Neutrophil (primary cell): ENCODE results near the gene FAF1.

ENCODE experiments used
- H3K27ac ChIP-seq: fragments of 200-600 bp; sonication (generic); 2 replicates; pipeline ENCODE4 v1.5.1; 2016; ENCODE audit warnings: mild to moderate bottlenecking, moderate library complexity
- H3K27me3 ChIP-seq: fragments of 200-600 bp; sonication (generic); 2 replicates; pipeline ENCODE4 v1.6.0; 2016; ENCODE audit warnings: mild to moderate bottlenecking
- H3K36me3 ChIP-seq: fragments of 200-600 bp; sonication (generic); 2 replicates; pipeline ENCODE4 v1.5.1; 2017
- H3K4me1 ChIP-seq, 2 experiments: fragments of 200-600 bp in 1 of 2; sonication (generic) in 1 of 2; 1 replicate in 1 of 2; 2 replicates in 1 of 2; pipeline versions ENCODE4 v1.5.1 to v1.6.1; 2013 to 2016; ENCODE audit warnings: low read depth in 1 of 2, low read length in 1 of 2, mild to moderate bottlenecking in 1 of 2, moderate library complexity in 1 of 2; ENCODE audit not compliant: control insufficient read depth in 1 of 2, insufficient read depth in 1 of 2
- H3K4me3 ChIP-seq, 2 experiments: fragments of 200-600 bp in 1 of 2; sonication (generic) in 1 of 2; 1 replicate in 1 of 2; 2 replicates in 1 of 2; pipeline ENCODE4 v1.5.1; 2013 to 2016; ENCODE audit warnings: low read depth in 1 of 2, low read length in 1 of 2, mild to moderate bottlenecking in 1 of 2, moderate library complexity in 1 of 2
- H3K9me3 ChIP-seq: fragments of 200-600 bp; sonication (generic); 2 replicates; pipeline ENCODE4 v1.5.1; 2016
- CTCF ChIP-seq: fragments of 200-600 bp; sonication (generic); IDR thresholded peaks from 2 replicates; pipeline ENCODE4 v1.5.1; 2016; ENCODE audit warnings: antibody characterized with exemption

Gene FAF1

GRCh38 chr1:50700214-50700613 lies 259.9 kb downstream of the FAF1 start:
- no peak overlapping the region for H3K27ac ChIP-seq
- TF ChIP-seq CTCF, result no peak
- H3K9me3 ChIP-seq, result no peaks in the 10 kb centered on the region
- no peak overlapping the region for H3K4me3 ChIP-seq
- H3K4me1 ChIP-seq, result peaks cover 5% of the 10 kb centered on the region in 2 experiments
- no peaks in the 10 kb centered on the region for H3K36me3 ChIP-seq
- H3K27me3 ChIP-seq, result no peaks in the 10 kb centered on the region

- Histone ChIP-seq H3K27me3 (no peaks in the 10 kb centered on the region), H3K4me3 (no peak overlapping the region), H3K9me3 (no peaks in the 10 kb centered on the region), H3K36me3 (no peaks in the 10 kb centered on the region), H3K4me1 (peaks cover 5% of the 10 kb centered on the region in 2 experiments), H3K27ac (no peak overlapping the region)
- TF ChIP-seq CTCF, result no peak
Measured at GRCh38 chr1:50699795-50700194, 260.3 kb downstream of the FAF1 start.

GRCh38 chr1:50697440-50698421 lies 262.3 kb downstream of the FAF1 start:
- Histone ChIP-seq H3K4me1 (peaks cover 5% of the 10 kb centered on the region in 2 experiments), H3K9me3 (no peaks in the 10 kb centered on the region), H3K4me3 (no peak overlapping the region), H3K27ac (no peak overlapping the region), H3K36me3 (no peaks in the 10 kb centered on the region), H3K27me3 (no peaks in the 10 kb centered on the region)
- TF ChIP-seq CTCF, result no peak

GRCh38 chr1:50693829-50694228 lies 266.2 kb downstream of the FAF1 start:
- no peak for TF ChIP-seq CTCF
- Histone ChIP-seq H3K36me3 (no peaks in the 10 kb centered on the region), H3K4me3 (no peak overlapping the region), H3K27me3 (no peaks in the 10 kb centered on the region), H3K27ac (no peak overlapping the region), H3K4me1 (peaks cover 8 to 17% of the 10 kb centered on the region in 2 experiments), H3K9me3 (no peaks in the 10 kb centered on the region)

- Histone ChIP-seq H3K27ac (no peak overlapping the region), H3K9me3 (no peaks in the 10 kb centered on the region), H3K27me3 (no peaks in the 10 kb centered on the region), H3K4me1 (no peaks in the 10 kb centered on the region), H3K4me3 (no peak overlapping the region), H3K36me3 (no peaks in the 10 kb centered on the region)
- TF ChIP-seq CTCF, result no peak
Measured at GRCh38 chr1:50684185-50684584, 275.9 kb downstream of the FAF1 start.
